Erythroblast (primary cell): ENCODE results near the gene STXBP2.

Experiments
- DNase-seq, 2 experiments: peaks; one replicate each; lab custom pipeline; 2025; lab: John Stamatoyannopoulos, UW
- GATA1 ChIP-seq: IDR thresholded peaks from 2 replicates; pipeline ENCODE4 v1.6.1; 2011; ENCODE audit warnings: low read depth, mild to moderate bottlenecking, control low read depth, low read length, moderate library complexity
- POLR2A ChIP-seq: IDR thresholded peaks from 2 replicates; pipeline ENCODE4 v1.6.1; 2011; ENCODE audit warnings: mild to moderate bottlenecking, low read length

STXBP2 gene

GRCh38 chr19:7619671-7620441 is 17.1 kb upstream of the STXBP2 start:
- TF ChIP-seq GATA1 (no peak), POLR2A (no peak)
- DNase-seq = no peak

- no peak for TF ChIP-seq POLR2A
- TF ChIP-seq GATA1 = no peak
- no peak for DNase-seq
These were observed 16.2 kb upstream of the STXBP2 start for GRCh38 chr19:7620442-7621412.

- DNase-seq = no peak
- TF ChIP-seq POLR2A = no peak
- TF ChIP-seq GATA1 = no peak
These were observed 13.8 kb upstream of the STXBP2 start for GRCh38 chr19:7622933-7623685.

- no peak for TF ChIP-seq POLR2A
- TF ChIP-seq GATA1 = no peak
- DNase-seq = no peak
These were observed 12.9 kb upstream of the STXBP2 start for GRCh38 chr19:7623725-7624603.

GRCh38 chr19:7624810-7625209 is 12.1 kb upstream of the STXBP2 start:
- no peak for DNase-seq
- TF ChIP-seq GATA1 = no peak
- no peak for TF ChIP-seq POLR2A

- no peak for TF ChIP-seq POLR2A
- no peak for DNase-seq
These were observed 11.0 kb upstream of the STXBP2 start for GRCh38 chr19:7625763-7626372.

GRCh38 chr19:7627166-7627565 is 9.7 kb upstream of the STXBP2 start:
- TF ChIP-seq GATA1 (no peak), POLR2A (no peak)

GRCh38 chr19:7628589-7629311 is 8.2 kb upstream of the STXBP2 start:
- DNase-seq = no peak
- TF ChIP-seq GATA1 (no peak), POLR2A (no peak)

More at GRCh38 chr19:7627166-7627565, 9.7 kb upstream of the STXBP2 start:
- no peak for DNase-seq

- TF ChIP-seq GATA1 (no peak), POLR2A (peak; percentile 81)
These were observed 7.4 kb upstream of the STXBP2 start, which contains the start of the genes PET100 and XAB2 for GRCh38 chr19:7629347-7630054. Gene PET100, plus strand, starts transcription at chr19:7629793. Its CDS starts 41 bp downstream, at chr19:7629834. Gene XAB2, minus strand, starts transcription at chr19:7629545. Its CDS starts 18 bp downstream, at chr19:7629527.

GRCh38 chr19:7631577-7631976 is 5.3 kb upstream of the STXBP2 start:
- no peak for TF ChIP-seq GATA1
- no peak for TF ChIP-seq POLR2A
- no peak for DNase-seq

More at GRCh38 chr19:7629347-7630054, 7.4 kb upstream of the STXBP2 start, which contains the start of the genes PET100 and XAB2:
- DNase-seq = peak; percentile 99

- TF ChIP-seq POLR2A = no peak
- no peak for TF ChIP-seq GATA1
These were observed 4.3 kb upstream of the STXBP2 start for GRCh38 chr19:7632340-7633203.

More at GRCh38 chr19:7632340-7633203, 4.3 kb upstream of the STXBP2 start:
- DNase-seq = no peak
